Fibroblast of skin of right quadriceps (primary cell): ENCODE measurements around the gene ENTREP1.
"Not testable (repeated sequence)": the region's sequence is repeated elsewhere in the genome, so short reads cannot be mapped to it uniquely, and the experiment has no call there.

Experiments used
- DNase-seq: peaks from one replicate; pipeline ENCODE4 v3.0.0-alpha.2; 2013

Gene ENTREP1

GRCh38 chr9:69377291-69377690, 52.3 kb downstream of the ENTREP1 start:
- DNase-seq: no peak

- no peak for DNase-seq
These were observed 53.0 kb downstream of the ENTREP1 start for GRCh38 chr9:69377981-69378380.

GRCh38 chr9:69379270-69379982, 54.4 kb downstream of the ENTREP1 start:
- DNase-seq: peak; percentile 61

- no peak for DNase-seq
These were observed 55.3 kb downstream of the ENTREP1 start for GRCh38 chr9:69380301-69380700.

GRCh38 chr9:69380811-69381210, 55.8 kb downstream of the ENTREP1 start:
- DNase-seq: peak; percentile 65

- DNase-seq: no peak
These were observed 57.1 kb downstream of the ENTREP1 start for GRCh38 chr9:69382135-69382534.

- no peak for DNase-seq
These were observed 60.6 kb downstream of the ENTREP1 start for GRCh38 chr9:69385581-69386033.

GRCh38 chr9:69386651-69387050, 61.6 kb downstream of the ENTREP1 start:
- no peak for DNase-seq

GRCh38 chr9:69388596-69388995, 63.6 kb downstream of the ENTREP1 start:
- no peak for DNase-seq

GRCh38 chr9:69389437-69389995, 64.5 kb downstream of the ENTREP1 start:
- no peak for DNase-seq

GRCh38 chr9:69391487-69391886, 66.5 kb downstream of the ENTREP1 start:
- no peak for DNase-seq

GRCh38 chr9:69391946-69392345, 66.9 kb downstream of the ENTREP1 start:
- no peak for DNase-seq

GRCh38 chr9:69392826-69393225, 67.8 kb downstream of the ENTREP1 start:
- no peak for DNase-seq

GRCh38 chr9:69393425-69393824, 68.4 kb downstream of the ENTREP1 start:
- DNase-seq: no peak

GRCh38 chr9:69395718-69396117, 70.7 kb downstream of the ENTREP1 start:
- no peak for DNase-seq

- no peak for DNase-seq
These were observed 71.7 kb downstream of the ENTREP1 start for GRCh38 chr9:69396759-69397158.

- DNase-seq: no peak
These were observed 72.6 kb downstream of the ENTREP1 start for GRCh38 chr9:69397384-69398214.

- DNase-seq: no peak
These were observed 75.5 kb downstream of the ENTREP1 start for GRCh38 chr9:69400470-69400869.

GRCh38 chr9:69409936-69410335, 84.9 kb downstream of the ENTREP1 start:
- not testable (repeated sequence) for DNase-seq

- no peak for DNase-seq
These were observed 86.2 kb downstream of the ENTREP1 start for GRCh38 chr9:69411246-69411645.

GRCh38 chr9:69411931-69412740, 87.1 kb downstream of the ENTREP1 start:
- no peak for DNase-seq

GRCh38 chr9:69412741-69413150, 87.7 kb downstream of the ENTREP1 start:
- peak; percentile 47 for DNase-seq
